ENCODE data around the gene SH3BP4.

The SH3BP4 gene

GRCh38 chr2:235086481-235087184 is 134.8 kb downstream of the SH3BP4 start:
- no peak for DNase-seq

- DNase-seq, result peak in 2 of 51 donors; percentile 3 to 8
These were observed 136.1 kb downstream of the SH3BP4 start for GRCh38 chr2:235087832-235088495.

GRCh38 chr2:235088496-235088921 is 136.7 kb downstream of the SH3BP4 start:
- peak in 3 of 51 donors; percentile 3 to 32 (median 5) for DNase-seq

DNA sequence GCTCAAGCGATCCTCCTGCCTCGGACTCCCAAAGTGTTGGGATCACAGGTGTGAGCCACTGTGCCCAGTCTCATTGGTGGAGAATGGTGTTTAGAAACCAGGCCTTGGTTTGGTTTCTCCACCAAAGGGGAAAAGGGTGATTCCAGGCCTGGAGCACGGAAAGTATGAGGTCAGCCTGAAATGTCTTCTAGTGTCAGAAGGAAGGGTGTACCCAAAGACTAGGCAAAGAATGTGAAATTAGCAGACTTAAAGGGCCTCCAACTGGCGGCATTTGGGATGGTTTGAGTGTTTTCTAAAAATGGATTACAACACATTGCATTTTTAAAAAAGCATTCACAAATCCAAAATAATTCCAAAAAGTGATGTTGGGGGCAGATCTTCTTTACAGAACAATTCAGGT is 139.6 kb downstream of the SH3BP4 start:
- no peak for DNase-seq

- DNase-seq, result no peak
These were observed 140.2 kb downstream of the SH3BP4 start for GRCh38 chr2:235091983-235092382.

- no peak for DNase-seq
These were observed 140.8 kb downstream of the SH3BP4 start for GRCh38 chr2:235092433-235093223.

GRCh38 chr2:235094457-235094856 is 142.6 kb downstream of the SH3BP4 start:
- no peak for DNase-seq

DNA sequence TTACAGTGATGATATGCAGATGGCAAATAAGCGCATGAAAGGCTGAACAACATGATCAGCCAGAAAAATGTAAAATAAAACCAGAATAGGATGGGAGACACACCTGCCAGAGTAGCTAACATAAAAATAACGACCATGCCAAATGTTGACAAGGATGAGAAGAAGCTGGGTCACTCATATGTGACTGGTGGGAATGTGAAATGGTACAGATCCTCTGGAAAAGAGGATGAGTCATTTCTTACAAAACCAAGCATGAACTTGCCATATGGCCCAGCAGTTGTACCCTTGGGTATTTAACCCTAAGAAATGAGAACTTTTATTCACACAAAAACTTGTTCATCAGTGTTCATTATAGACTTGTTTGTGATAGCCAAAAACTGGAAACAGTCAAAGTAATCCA is 143.8 kb downstream of the SH3BP4 start:
- no peak for DNase-seq

DNA sequence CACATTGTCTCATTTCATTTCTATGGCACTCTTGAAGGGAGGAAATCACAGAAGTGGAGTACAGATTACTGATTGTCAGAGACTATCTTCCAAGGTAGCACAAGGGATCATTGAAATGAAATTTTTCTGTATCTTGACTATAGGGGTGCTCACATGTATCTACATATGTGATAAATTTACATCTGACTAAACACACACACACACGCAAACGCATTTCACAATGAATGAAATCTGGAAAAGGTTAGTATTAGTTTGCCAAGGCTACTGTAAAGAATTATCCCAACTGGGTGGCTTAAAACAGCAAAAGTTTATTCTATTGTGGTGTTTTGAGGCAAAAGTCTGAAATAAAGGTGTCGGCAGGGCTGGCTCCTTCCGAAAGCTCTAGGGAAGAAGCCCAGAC is 144.6 kb downstream of the SH3BP4 start:
- no peak for DNase-seq

- DNase-seq, result no peak
These were observed 145.4 kb downstream of the SH3BP4 start for GRCh38 chr2:235097196-235097595.

DNA sequence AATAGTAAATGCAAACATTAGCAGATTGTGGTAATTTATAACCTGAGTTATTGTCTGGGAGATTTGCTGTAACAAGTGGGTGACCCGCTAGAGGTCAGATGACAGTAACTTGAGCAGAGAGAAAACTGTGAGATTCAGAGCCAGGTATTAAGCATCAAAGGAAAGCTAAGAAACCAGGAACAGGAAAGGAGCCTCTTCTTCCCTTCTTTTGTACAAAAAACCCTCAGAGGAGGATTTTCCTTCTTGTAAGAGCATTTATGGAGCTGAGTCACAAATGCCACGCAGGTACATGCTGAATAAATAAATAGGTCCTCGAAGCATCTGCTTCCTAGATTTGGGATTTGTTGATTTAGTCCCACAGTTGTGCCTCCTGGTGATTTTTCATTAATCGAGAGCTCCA is 146.5 kb downstream of the SH3BP4 start:
- no peak for DNase-seq

DNA sequence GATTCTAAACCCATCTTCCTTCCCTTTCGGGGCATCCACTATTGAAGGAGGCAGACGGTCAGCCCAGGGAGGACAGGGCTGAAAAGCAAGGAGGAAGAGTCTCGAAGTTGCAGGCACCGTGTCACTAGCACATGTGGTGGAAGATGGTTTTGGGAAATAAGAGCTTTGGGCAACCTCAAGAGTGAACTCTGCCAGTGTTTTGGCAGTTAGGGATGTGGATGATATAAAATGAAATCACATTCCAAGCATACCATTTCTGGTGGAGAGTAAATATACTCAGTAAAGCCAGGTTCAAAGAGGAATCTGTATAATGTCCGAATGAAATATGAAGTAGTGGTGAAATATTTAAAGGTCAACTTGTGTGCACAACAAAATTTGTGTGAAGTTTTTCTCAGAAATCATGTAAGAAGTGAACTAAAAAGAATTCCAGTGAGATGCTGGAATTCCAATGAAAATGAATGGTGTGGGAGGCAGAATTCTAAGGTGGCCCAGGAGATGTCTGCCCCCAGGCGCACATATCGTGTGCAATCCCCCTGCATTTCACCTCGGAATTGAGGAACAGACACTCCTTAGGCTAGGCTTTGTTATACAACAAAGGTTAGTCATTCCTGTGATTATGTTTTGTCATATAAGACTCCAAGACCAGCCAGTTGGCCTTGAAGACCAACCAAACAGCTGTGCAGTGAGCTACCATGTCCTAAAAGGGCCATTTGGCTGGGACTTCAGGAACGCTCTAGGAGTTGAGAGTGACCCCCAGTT is 147.1 kb downstream of the SH3BP4 start:
- DNase-seq, result no peak

DNA sequence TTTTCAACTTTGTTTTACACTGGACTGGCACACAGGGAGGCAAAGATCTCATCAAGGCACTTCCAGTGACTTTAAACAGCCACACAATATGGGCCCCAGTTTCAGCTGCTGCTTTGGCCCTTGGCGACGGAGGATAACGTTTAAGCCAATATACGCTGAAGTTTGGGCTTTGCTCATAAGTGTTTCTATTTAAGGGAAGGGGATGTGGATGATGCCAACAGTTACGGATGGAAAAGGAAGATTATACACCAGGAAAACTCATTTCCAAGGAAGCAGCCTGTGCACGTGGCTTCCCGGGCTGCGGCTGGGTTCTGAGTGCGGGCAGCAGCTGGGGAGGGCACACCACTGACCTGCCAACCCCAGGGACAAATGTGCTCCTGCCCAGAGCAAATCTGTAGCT is 151.1 kb downstream of the SH3BP4 start:
- DNase-seq, result no peak
